ENCODE data around the gene GIGYF1.

GIGYF1 gene

GRCh38 chr7:100678291-100678984, 15.6 kb downstream of the GIGYF1 start:
- H3K79me2 ChIP-seq (ENCODE audit: low read length): peaks cover 46% of the 10 kb centered on the region
- DNase-seq: no peak

GRCh38 chr7:100677308-100678267, 16.5 kb downstream of the GIGYF1 start:
- Histone ChIP-seq H3K27ac (ENCODE audit: low read length) (no peak overlapping the region), H3K4me2 (ENCODE audit: low read depth, low read length) (no peak overlapping the region), H3K79me2 (ENCODE audit: low read length) (peaks cover 46% of the 10 kb centered on the region), H3K4me3 (ENCODE audit: low read length) (no peak overlapping the region), H3K27me3 (replicated peaks; ENCODE audit: insufficient read depth, low read length) (no peaks in the 10 kb centered on the region), H3K9me2 (replicated peaks; ENCODE audit: insufficient read depth, low read length) (no peaks in the 10 kb centered on the region), H3K4me1 (ENCODE audit: low read length) (no peaks in the 10 kb centered on the region), H2AFZ (ENCODE audit: low read length) (no peak overlapping the region), H4K20me1 (ENCODE audit: insufficient read depth, low read length) (no peaks in the 10 kb centered on the region), H3K9me3 (replicated peaks; ENCODE audit: insufficient read depth, low read length) (no peaks in the 10 kb centered on the region), H3K9ac (ENCODE audit: low read length) (no peak overlapping the region), H3K36me3 (replicated peaks; ENCODE audit: insufficient read depth, low read length) (no peaks in the 10 kb centered on the region), H3F3A (ENCODE audit: insufficient read depth, low read length) (peaks cover 8% of the 10 kb centered on the region; the same call in 1 of the 2 replicates)
- TF ChIP-seq EZH2 (optimal IDR thresholded peaks at IDR 0.05; ENCODE audit: low read depth, low read length): no peak
- no peak for TF ChIP-seq CTCF (IDR thresholded peaks at IDR 0.05; ENCODE audit: low read length)
- no peak for TF ChIP-seq EZH2phosphoT487 (IDR thresholded peaks at IDR 0.05; ENCODE audit: low read length)
- DNase-seq: no peak

More at GRCh38 chr7:100678291-100678984, 15.6 kb downstream of the GIGYF1 start:
- no peaks in the 10 kb centered on the region for H3K27me3 ChIP-seq (replicated peaks; ENCODE audit: insufficient read depth, low read length)
- H3K4me1 ChIP-seq (ENCODE audit: low read length): no peaks in the 10 kb centered on the region
- no peak overlapping the region for H3K4me2 ChIP-seq (ENCODE audit: low read depth, low read length)
- no peak overlapping the region for H3K9ac ChIP-seq (ENCODE audit: low read length)
- no peaks in the 10 kb centered on the region for H3K9me3 ChIP-seq (replicated peaks; ENCODE audit: insufficient read depth, low read length)
- peaks cover 8% of the 10 kb centered on the region; the same call in 1 of the 2 replicates for H3F3A ChIP-seq (ENCODE audit: insufficient read depth, low read length)
- TF ChIP-seq EZH2phosphoT487 (IDR thresholded peaks at IDR 0.05; ENCODE audit: low read length) (no peak), EZH2 (optimal IDR thresholded peaks at IDR 0.05; ENCODE audit: low read depth, low read length) (no peak), CTCF (IDR thresholded peaks at IDR 0.05; ENCODE audit: low read length) (no peak)
- H3K4me3 ChIP-seq (ENCODE audit: low read length): no peak overlapping the region
- no peak overlapping the region for H3K27ac ChIP-seq (ENCODE audit: low read length)
- H4K20me1 ChIP-seq (ENCODE audit: insufficient read depth, low read length): no peaks in the 10 kb centered on the region
- H3K36me3 ChIP-seq (replicated peaks; ENCODE audit: insufficient read depth, low read length): no peaks in the 10 kb centered on the region
- no peaks in the 10 kb centered on the region for H3K9me2 ChIP-seq (replicated peaks; ENCODE audit: insufficient read depth, low read length)
- no peak overlapping the region for H2AFZ ChIP-seq (ENCODE audit: low read length)

- H3K79me2 ChIP-seq (ENCODE audit: low read length): peaks cover 46% of the 10 kb centered on the region
- H3K27ac ChIP-seq (ENCODE audit: low read length): no peak overlapping the region
- H3K4me3 ChIP-seq (ENCODE audit: low read length): peak overlapping the region; percentile 65
- no peak overlapping the region for H2AFZ ChIP-seq (ENCODE audit: low read length)
- H3K9me3 ChIP-seq (replicated peaks; ENCODE audit: insufficient read depth, low read length): no peaks in the 10 kb centered on the region
- H3K36me3 ChIP-seq (replicated peaks; ENCODE audit: insufficient read depth, low read length): no peaks in the 10 kb centered on the region
- TF ChIP-seq EZH2 (optimal IDR thresholded peaks at IDR 0.05; ENCODE audit: low read depth, low read length) (no peak), EZH2phosphoT487 (IDR thresholded peaks at IDR 0.05; ENCODE audit: low read length) (no peak), CTCF (IDR thresholded peaks at IDR 0.05; ENCODE audit: low read length) (no peak)
- H3K27me3 ChIP-seq (replicated peaks; ENCODE audit: insufficient read depth, low read length): peaks cover 4% of the 10 kb centered on the region
- H3K9ac ChIP-seq (ENCODE audit: low read length): no peak overlapping the region
- peaks cover 8% of the 10 kb centered on the region; the same call in 1 of the 2 replicates for H3F3A ChIP-seq (ENCODE audit: insufficient read depth, low read length)
- H3K9me2 ChIP-seq (replicated peaks; ENCODE audit: insufficient read depth, low read length): no peaks in the 10 kb centered on the region
- no peaks in the 10 kb centered on the region for H3K4me1 ChIP-seq (ENCODE audit: low read length)
- peak overlapping the region; percentile 51; the same call in 1 of the 2 replicates for H3K4me2 ChIP-seq (ENCODE audit: low read depth, low read length)
- H4K20me1 ChIP-seq (ENCODE audit: insufficient read depth, low read length): no peaks in the 10 kb centered on the region
- DNase-seq: no peak
Observed at GRCh38 chr7:100676501-100677306, 17.3 kb downstream of the GIGYF1 start.

Data from MM.1S (cell line).